GM12892 (cell line): ENCODE results near the gene OSBPL5.

ENCODE experiments used
- POLR2A ChIP-seq: IDR thresholded peaks from 2 replicates; pipeline ENCODE4 v1.6.1; 2011; ENCODE audit warnings: low read depth, low read length, control low read depth
- POLR2AphosphoS5 ChIP-seq: IDR thresholded peaks from 2 replicates; pipeline ENCODE4 v1.6.1; 2011; ENCODE audit warnings: low read depth, low read length, control low read depth

DNA sequence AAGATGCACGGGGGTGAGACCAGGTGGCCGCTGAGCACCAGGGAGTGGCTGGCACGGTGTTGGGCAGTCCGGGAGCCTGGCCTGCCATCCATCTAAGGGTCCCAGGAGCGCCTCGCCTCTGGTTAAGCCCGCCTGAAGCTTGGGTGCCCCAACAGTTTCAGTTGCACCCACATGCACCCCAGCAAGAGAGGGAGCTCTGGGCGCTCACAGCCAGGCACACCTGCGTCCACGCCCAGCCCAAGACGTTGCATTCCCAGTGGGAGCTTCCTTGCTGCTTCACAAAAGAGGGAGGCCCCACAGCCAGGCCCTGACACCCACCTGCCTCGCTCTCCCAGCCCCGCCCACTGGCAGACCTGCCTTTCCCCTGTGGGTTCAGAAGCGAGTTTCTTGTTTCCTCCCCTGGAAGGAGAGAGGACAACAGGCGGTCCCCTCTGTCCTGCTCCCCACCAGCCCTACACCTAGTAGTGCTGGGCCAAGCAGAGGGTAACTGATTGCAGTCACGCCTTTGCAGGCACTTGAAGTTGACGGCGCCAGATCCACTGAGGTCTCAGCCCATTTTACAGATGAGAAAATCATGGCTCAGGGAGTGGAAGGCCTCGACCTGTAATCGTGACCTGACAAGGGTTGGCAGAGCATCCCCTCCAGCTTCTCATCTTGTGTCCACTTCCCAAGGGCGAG lies 35.4 kb downstream of the OSBPL5 start:
- TF ChIP-seq POLR2A (no peak), POLR2AphosphoS5 (no peak)
